Neural progenitor cell (in vitro differentiated cells): Measurements from ENCODE around the gene ENDOG. TPM values are rescaled to one million over a fixed set of nuclear protein-coding genes. Genes with fewer than 3 reads are reported as not detected.

Source experiments
- DNase-seq: peaks from one replicate; pipeline ENCODE4 v3.0.0-alpha.2; 2016; ENCODE audit warnings: low spot score
- H2AFZ ChIP-seq: fragments of 200-600 bp; sonication (generic); replicated peaks from 2 replicates; pipeline ENCODE4 v1.6.1; 2016; ENCODE audit warnings: antibody characterized with exemption
- H3F3A ChIP-seq: fragments of 200-600 bp; sonication (generic); 2 replicates; pipeline ENCODE4 v1.6.1; 2016; ENCODE audit warnings: antibody characterized with exemption, low read depth
- H3K27ac ChIP-seq: fragments of 200-600 bp; sonication (generic); 2 replicates; pipeline ENCODE4 v1.5.1; 2016; ENCODE audit warnings: mild to moderate bottlenecking
- H3K27me3 ChIP-seq: fragments of 200-600 bp; sonication (generic); 2 replicates; pipeline ENCODE4 v1.6.1; 2016; ENCODE audit warnings: mild to moderate bottlenecking, moderate library complexity
- H3K36me3 ChIP-seq: fragments of 200-600 bp; sonication (generic); 2 replicates; pipeline ENCODE4 v1.5.1; 2016
- H3K4me1 ChIP-seq: fragments of 200-600 bp; sonication (generic); 2 replicates; pipeline ENCODE4 v1.6.1; 2016; ENCODE audit warnings: mixed run types
- H3K4me2 ChIP-seq: fragments of 200-600 bp; sonication (generic); 2 replicates; pipeline ENCODE4 v1.6.1; 2016
- H3K4me3 ChIP-seq: fragments of 200-600 bp; sonication (generic); 2 replicates; pipeline ENCODE4 v1.5.1; 2016
- H3K79me2 ChIP-seq: fragments of 200-600 bp; sonication (generic); 2 replicates; pipeline ENCODE4 v1.6.1; 2016; ENCODE audit warnings: low read depth
- H3K9ac ChIP-seq: fragments of 200-600 bp; sonication (generic); 2 replicates; pipeline ENCODE4 v1.6.1; 2016
- H3K9me3 ChIP-seq: fragments of 200-600 bp; sonication (generic); 2 replicates; pipeline ENCODE4 v1.5.1; 2016; ENCODE audit warnings: low read depth
- H4K20me1 ChIP-seq: fragments of 200-600 bp; sonication (generic); 2 replicates; pipeline ENCODE4 v1.6.1; 2016; ENCODE audit warnings: low read depth
- H3K27ac Mint-ChIP-seq: 3 replicates; pipeline ENCODE4 v1.8.0; 2021; ENCODE audit warnings: mixed read lengths
- H3K27me3 Mint-ChIP-seq: 2 replicates; pipeline ENCODE4 v1.8.0; 2022; ENCODE audit warnings: low read depth, mild to moderate bottlenecking, inconsistent platforms, moderate library complexity, mixed read lengths; ENCODE audit not compliant: insufficient read depth
- H3K36me3 Mint-ChIP-seq: 3 replicates; pipeline ENCODE4 v1.8.0; 2021; ENCODE audit warnings: mixed read lengths
- H3K4me1 Mint-ChIP-seq: 3 replicates; pipeline ENCODE4 v1.8.0; 2021; ENCODE audit warnings: mixed read lengths
- H3K4me3 Mint-ChIP-seq: 3 replicates; pipeline ENCODE4 v1.8.0; 2021; ENCODE audit warnings: mild to moderate bottlenecking, moderate library complexity, mixed read lengths
- H3K9me3 Mint-ChIP-seq: 3 replicates; pipeline ENCODE4 v1.8.0; 2020; ENCODE audit warnings: mixed read lengths
- CTCF ChIP-seq: fragments of 200-600 bp; sonication (generic); IDR thresholded peaks from 2 replicates; pipeline ENCODE4 v1.5.1; 2017; ENCODE audit warnings: antibody characterized with exemption, mild to moderate bottlenecking
- EZH2 ChIP-seq: fragments of 200-600 bp; sonication (generic); IDR thresholded peaks from 2 replicates; pipeline ENCODE4 v1.6.1; 2017; ENCODE audit warnings: antibody characterized with exemption, mild to moderate bottlenecking, moderate library complexity
- EZH2phosphoT487 ChIP-seq: fragments of 200-600 bp; sonication (generic); IDR thresholded peaks from 2 replicates; pipeline ENCODE4 v1.6.1; 2017; ENCODE audit warnings: antibody characterized with exemption
- total RNA-seq: library from RNA; depleted of rRNA; stranded (reverse); fragments of >200 nt; gene quantifications from 2 replicates; pipeline ENCODE4 v1.2.3, GENCODE V29; 2015; ENCODE audit warnings: low replicate concordance

Gene ENDOG
- total RNA-seq, 1 donor from 2014 or later, result 3.2 TPM

- H3K4me1 ChIP-seq, result peaks cover 10% of the 10 kb centered on the region
- no peak overlapping the region for H3K27ac ChIP-seq
- H3K4me3 ChIP-seq, result no peak overlapping the region
- H3K9ac ChIP-seq, result no peak overlapping the region
- H3K27ac Mint-ChIP-seq, result no peak overlapping the region
- peaks cover 32% of the 10 kb centered on the region for H4K20me1 ChIP-seq
- no peaks in the 10 kb centered on the region for H3K36me3 ChIP-seq
- TF ChIP-seq EZH2 (no peak), EZH2phosphoT487 (no peak), CTCF (no peak)
- DNase-seq, result no peak
- peaks cover 17% of the 10 kb centered on the region for H3K4me1 Mint-ChIP-seq
- no peaks in the 10 kb centered on the region for H3K9me3 Mint-ChIP-seq
- H3K4me3 Mint-ChIP-seq, result no peak overlapping the region
- H3K4me2 ChIP-seq, result no peak overlapping the region
- peaks cover 9% of the 10 kb centered on the region for H3K27me3 ChIP-seq
- H3K27me3 Mint-ChIP-seq, result peaks cover 3% of the 10 kb centered on the region
- peaks cover 9% of the 10 kb centered on the region for H3K36me3 Mint-ChIP-seq
- no peak overlapping the region for H2AFZ ChIP-seq
- H3K9me3 ChIP-seq, result no peaks in the 10 kb centered on the region
- H3F3A ChIP-seq, result peaks cover 14% of the 10 kb centered on the region
- peaks cover 14% of the 10 kb centered on the region for H3K79me2 ChIP-seq
Observed at GRCh38 chr9:128823903-128824406, 5.7 kb downstream of the ENDOG start.

DNA sequence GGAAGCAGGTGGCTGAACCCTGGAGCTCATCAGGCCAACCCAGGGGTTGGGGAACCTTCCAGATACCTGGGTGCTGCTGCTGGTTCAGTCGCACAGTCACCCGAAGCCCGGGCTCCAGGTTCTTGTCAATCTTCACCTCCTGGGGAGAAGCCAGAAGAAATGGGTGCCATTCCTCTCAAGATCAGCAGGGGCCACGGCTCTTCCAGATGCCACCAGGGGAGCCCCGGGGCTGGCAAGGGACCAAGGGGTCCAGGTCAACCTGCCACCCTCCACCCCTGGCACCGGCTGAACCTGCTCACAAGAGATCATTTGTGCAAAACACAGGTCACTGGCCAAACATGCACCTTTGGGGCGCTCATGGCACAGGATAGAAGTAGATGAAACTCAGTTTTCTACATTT lies 6.6 kb downstream of the ENDOG start:
- Histone ChIP-seq H3K36me3 (no peaks in the 10 kb centered on the region), H3K4me3 (no peak overlapping the region), H3K9ac (no peak overlapping the region), H4K20me1 (peaks cover 22% of the 10 kb centered on the region), H3K79me2 (peaks cover 19% of the 10 kb centered on the region), H3K4me1 (peaks cover 6% of the 10 kb centered on the region), H3K27me3 (no peaks in the 10 kb centered on the region), H3K9me3 (no peaks in the 10 kb centered on the region), H3K27ac (no peak overlapping the region), H3K4me2 (no peak overlapping the region), H3F3A (peaks cover 6% of the 10 kb centered on the region), H2AFZ (no peak overlapping the region)
- no peak for DNase-seq
- TF ChIP-seq EZH2 (no peak), EZH2phosphoT487 (no peak), CTCF (no peak)
- Mint-ChIP-seq H3K27ac (no peak overlapping the region), H3K9me3 (no peaks in the 10 kb centered on the region), H3K4me1 (peaks cover 11% of the 10 kb centered on the region), H3K36me3 (peaks cover 9% of the 10 kb centered on the region), H3K27me3 (peaks cover 5% of the 10 kb centered on the region), H3K4me3 (no peak overlapping the region)

GRCh38 chr9:128825923-128826700 lies 7.8 kb downstream of the ENDOG start:
- TF ChIP-seq EZH2phosphoT487 (no peak), EZH2 (no peak), CTCF (peak; percentile 6)

More at GRCh38 chr9:128825923-128826700, 7.8 kb downstream of the ENDOG start:
- no peak overlapping the region for H2AFZ ChIP-seq
- H3K36me3 Mint-ChIP-seq, result peaks cover 9% of the 10 kb centered on the region
- H3K4me1 Mint-ChIP-seq, result peaks cover 14% of the 10 kb centered on the region
- no peak overlapping the region for H3K4me2 ChIP-seq
- H3K9ac ChIP-seq, result no peak overlapping the region
- H3K4me3 ChIP-seq, result no peak overlapping the region
- peaks cover 6% of the 10 kb centered on the region for H3F3A ChIP-seq
- DNase-seq, result no peak
- H3K9me3 ChIP-seq, result no peaks in the 10 kb centered on the region
- H4K20me1 ChIP-seq, result peaks cover 11% of the 10 kb centered on the region
- H3K4me3 Mint-ChIP-seq, result no peak overlapping the region
- H3K27me3 ChIP-seq, result no peaks in the 10 kb centered on the region
- no peaks in the 10 kb centered on the region for H3K9me3 Mint-ChIP-seq
- H3K27me3 Mint-ChIP-seq, result peaks cover 5% of the 10 kb centered on the region
- no peaks in the 10 kb centered on the region for H3K36me3 ChIP-seq
- no peak overlapping the region for H3K27ac ChIP-seq
- H3K27ac Mint-ChIP-seq, result no peak overlapping the region
- peaks cover 6% of the 10 kb centered on the region for H3K4me1 ChIP-seq
- H3K79me2 ChIP-seq, result peaks cover 19% of the 10 kb centered on the region
